Measurements from ENCODE around the gene TBATA. TPM values are rescaled to one million over a fixed set of nuclear protein-coding genes. Genes with fewer than 3 reads are reported as not detected.

Gene TBATA
- polyA plus RNA-seq, 3 donors, result not detected

GRCh38 chr10:70765794-70766594 is 19.2 kb downstream of the TBATA start:
- peaks cover 13% of the 10 kb centered on the region for H3K4me1 Mint-ChIP-seq
- no peak overlapping the region for H3K27ac ChIP-seq (ENCODE audit: low read depth in 1 of 2, low read length in 2 of 2)
- H3K4me1 ChIP-seq (ENCODE audit: control insufficient read depth in 1 of 2, insufficient read depth in 2 of 2, low read length in 2 of 2), result peaks cover 10 to 15% of the 10 kb centered on the region in 2 donors
- no peak overlapping the region for H2AFZ ChIP-seq (ENCODE audit: insufficient read depth, low read depth, low read length, poor library complexity, severe bottlenecking)
- H3K4me3 ChIP-seq (replicated peaks in 1 of 3; ENCODE audit: low read depth in 2 of 3, low read length in 3 of 3), result no peak overlapping the region
- peaks cover 1 to 4% (median 1%) of the 10 kb centered on the region in 3 donors for H3K27me3 Mint-ChIP-seq (ENCODE audit: low read depth in 3 of 3)
- no peak for DNase-seq
- H3K79me2 ChIP-seq (ENCODE audit: insufficient read depth, low read length), result no peaks in the 10 kb centered on the region
- WGBS (ENCODE audit: insufficient coverage), result 98% methylated on average over 7 of the region's 8 CpGs
- no peak overlapping the region for H3K9ac ChIP-seq (ENCODE audit: insufficient read depth, low read length, poor library complexity, severe bottlenecking)
- peaks cover 10 to 13% of the 10 kb centered on the region in 2 donors for H3K9me3 ChIP-seq (replicated peaks in 1 of 2; ENCODE audit: control insufficient read depth in 1 of 2, insufficient read depth in 1 of 2, low read length in 2 of 2)
- peaks cover 11 to 23% (median 16%) of the 10 kb centered on the region in 7 donors for H3K9me3 Mint-ChIP-seq
- H3K27ac Mint-ChIP-seq, result no peak overlapping the region
- no peaks in the 10 kb centered on the region for H3K36me3 ChIP-seq (replicated peaks in 1 of 2; ENCODE audit: control insufficient read depth in 1 of 2, insufficient read depth in 2 of 2, low read length in 2 of 2)
- no peaks in the 10 kb centered on the region for H3K27me3 ChIP-seq (ENCODE audit: control insufficient read depth in 2 of 2, insufficient read depth in 2 of 2, low read length in 2 of 2)
- peaks cover 0 to 2% of the 10 kb centered on the region in 2 donors for H3K36me3 Mint-ChIP-seq
- H3K4me3 Mint-ChIP-seq, result no peak overlapping the region
- H4K20me1 ChIP-seq (ENCODE audit: insufficient read depth, low read length), result no peaks in the 10 kb centered on the region
- no peak overlapping the region for H3K4me2 ChIP-seq (replicated peaks; ENCODE audit: extremely low read depth, low read length, poor library complexity, severe bottlenecking)
- TF ChIP-seq CTCF (IDR thresholded peaks at IDR 0.05), result no peak
- intact Hi-C loops (cut with micrococcal nuclease), result no loop called here

GRCh38 chr10:70763567-70763966 is 21.6 kb downstream of the TBATA start:
- intact Hi-C loops (cut with micrococcal nuclease), result no loop called here
- peaks cover 10 to 13% of the 10 kb centered on the region in 2 donors for H3K9me3 ChIP-seq (replicated peaks in 1 of 2; ENCODE audit: control insufficient read depth in 1 of 2, insufficient read depth in 1 of 2, low read length in 2 of 2)
- H3K27ac Mint-ChIP-seq, result no peak overlapping the region
- peaks cover 11 to 23% (median 16%) of the 10 kb centered on the region in 7 donors for H3K9me3 Mint-ChIP-seq
- H3K36me3 Mint-ChIP-seq, result peaks cover 0 to 2% of the 10 kb centered on the region in 2 donors
- H4K20me1 ChIP-seq (ENCODE audit: insufficient read depth, low read length), result no peaks in the 10 kb centered on the region
- H2AFZ ChIP-seq (ENCODE audit: insufficient read depth, low read depth, low read length, poor library complexity, severe bottlenecking), result no peak overlapping the region
- WGBS (ENCODE audit: insufficient coverage), result 63% methylated on average over 3 of the region's 3 CpGs
- no peak for DNase-seq
- H3K27me3 ChIP-seq (ENCODE audit: control insufficient read depth in 2 of 2, insufficient read depth in 2 of 2, low read length in 2 of 2), result no peaks in the 10 kb centered on the region
- no peak overlapping the region for H3K9ac ChIP-seq (ENCODE audit: insufficient read depth, low read length, poor library complexity, severe bottlenecking)
- no peak overlapping the region for H3K4me2 ChIP-seq (replicated peaks; ENCODE audit: extremely low read depth, low read length, poor library complexity, severe bottlenecking)
- H3K4me3 Mint-ChIP-seq, result no peak overlapping the region
- no peaks in the 10 kb centered on the region for H3K36me3 ChIP-seq (replicated peaks in 1 of 2; ENCODE audit: control insufficient read depth in 1 of 2, insufficient read depth in 2 of 2, low read length in 2 of 2)
- TF ChIP-seq CTCF (IDR thresholded peaks at IDR 0.05), result no peak
- H3K27ac ChIP-seq (ENCODE audit: low read depth in 1 of 2, low read length in 2 of 2), result no peak overlapping the region
- peaks cover 21% of the 10 kb centered on the region for H3K4me1 Mint-ChIP-seq
- no peak overlapping the region for H3K4me3 ChIP-seq (replicated peaks in 1 of 3; ENCODE audit: low read depth in 2 of 3, low read length in 3 of 3)
- H3K4me1 ChIP-seq (ENCODE audit: control insufficient read depth in 1 of 2, insufficient read depth in 2 of 2, low read length in 2 of 2), result peaks cover 10 to 15% of the 10 kb centered on the region in 2 donors
- peaks cover 1 to 4% (median 4%) of the 10 kb centered on the region in 3 donors for H3K27me3 Mint-ChIP-seq (ENCODE audit: low read depth in 3 of 3)
- H3K79me2 ChIP-seq (ENCODE audit: insufficient read depth, low read length), result no peaks in the 10 kb centered on the region
